Muscle layer of duodenum (tissue), 2 donors: Measurements from ENCODE around the gene PCDHGA9.
"Not testable (repeated sequence)": the region's sequence is repeated elsewhere in the genome, so short reads cannot be mapped to it uniquely, and the experiment has no call there.

ENCODE experiments used
- H3K27ac ChIP-seq: one replicate; pipeline ENCODE4 v1.7.0; 2013; ENCODE audit warnings: mild to moderate bottlenecking, low read length
- H3K27me3 ChIP-seq: one replicate; pipeline ENCODE4 v1.7.0; 2013; ENCODE audit warnings: low read depth, mild to moderate bottlenecking, control low read depth, low read length
- H3K36me3 ChIP-seq, 2 donors: one replicate each; pipeline ENCODE4 v1.7.0; 2013; ENCODE audit warnings: low read length in 2 of 2, control low read depth in 1 of 2, mild to moderate bottlenecking in 1 of 2; ENCODE audit not compliant: insufficient read depth in 2 of 2, control insufficient read depth in 1 of 2
- H3K4me1 ChIP-seq, 2 donors: one replicate each; pipeline ENCODE4 v1.7.0; 2013; ENCODE audit warnings: low read length in 2 of 2, mild to moderate bottlenecking in 2 of 2, control low read depth in 1 of 2, moderate library complexity in 1 of 2; ENCODE audit not compliant: insufficient read depth in 2 of 2, control insufficient read depth in 1 of 2
- H3K4me3 ChIP-seq, 2 donors: one replicate each; pipeline ENCODE4 v1.7.0; 2013; ENCODE audit warnings: low read length in 2 of 2, low read depth in 1 of 2, mild to moderate bottlenecking in 1 of 2
- H3K9me3 ChIP-seq, 2 donors: one replicate each; pipeline ENCODE4 v1.7.0; 2013; ENCODE audit warnings: low read length in 2 of 2, control low read depth in 1 of 2, mild to moderate bottlenecking in 1 of 2; ENCODE audit not compliant: control insufficient read depth in 1 of 2
- donor health status: healthy.

The PCDHGA9 gene

DNA sequence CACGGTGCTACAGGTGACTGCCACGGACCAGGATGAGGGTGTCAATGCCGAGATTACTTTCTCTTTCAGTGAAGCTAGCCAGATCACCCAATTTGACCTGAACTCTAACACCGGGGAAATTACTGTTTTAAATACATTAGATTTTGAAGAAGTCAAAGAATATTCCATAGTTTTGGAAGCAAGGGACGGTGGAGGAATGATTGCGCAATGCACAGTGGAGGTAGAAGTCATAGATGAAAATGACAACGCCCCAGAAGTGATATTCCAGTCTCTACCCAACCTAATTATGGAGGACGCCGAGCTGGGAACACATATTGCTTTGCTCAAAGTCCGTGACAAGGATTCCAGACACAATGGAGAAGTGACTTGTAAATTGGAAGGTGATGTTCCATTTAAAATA, 13.9 kb upstream of the PCDHGA9 start:
- Histone ChIP-seq H3K27me3 (no peaks in the 10 kb centered on the region), H3K9me3 (peaks cover 72 to 94% of the 10 kb centered on the region in 2 donors), H3K36me3 (peaks cover 0 to 7% of the 10 kb centered on the region in 2 donors), H3K4me3 (peak overlapping the region; percentile 38 to 73), H3K27ac (no peak overlapping the region), H3K4me1 (no peaks in the 10 kb centered on the region)

DNA sequence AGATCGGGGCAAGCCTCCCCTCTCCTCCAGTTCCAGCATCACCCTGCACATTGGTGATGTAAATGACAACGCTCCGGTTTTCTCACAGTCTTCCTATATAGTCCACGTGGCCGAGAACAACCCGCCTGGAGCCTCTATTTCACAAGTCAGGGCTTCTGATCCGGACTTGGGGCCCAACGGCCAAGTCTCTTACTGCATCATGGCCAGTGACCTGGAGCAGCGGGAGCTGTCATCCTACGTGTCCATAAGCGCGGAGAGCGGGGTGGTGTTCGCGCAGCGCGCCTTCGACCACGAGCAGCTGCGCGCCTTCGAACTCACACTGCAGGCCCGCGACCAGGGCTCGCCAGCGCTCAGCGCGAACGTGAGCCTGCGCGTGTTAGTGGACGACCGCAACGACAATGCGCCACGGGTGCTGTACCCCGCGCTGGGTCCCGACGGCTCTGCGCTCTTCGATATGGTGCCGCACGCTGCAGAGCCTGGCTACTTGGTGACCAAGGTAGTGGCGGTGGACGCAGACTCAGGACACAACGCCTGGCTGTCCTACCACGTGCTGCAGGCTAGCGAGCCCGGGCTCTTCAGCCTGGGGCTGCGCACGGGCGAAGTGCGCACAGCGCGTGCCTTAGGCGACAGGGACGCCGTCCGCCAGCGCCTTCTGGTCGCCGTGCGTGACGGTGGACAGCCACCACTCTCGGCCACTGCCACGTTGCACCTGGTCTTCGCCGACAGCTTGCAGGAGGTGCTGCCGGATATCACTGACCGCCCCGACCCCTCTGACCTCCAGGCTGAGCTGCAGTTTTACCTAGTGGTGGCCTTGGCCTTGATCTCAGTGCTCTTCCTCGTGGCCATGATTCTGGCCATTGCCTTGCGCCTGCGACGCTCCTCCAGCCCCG, 13.2 kb upstream of the PCDHGA9 start:
- Histone ChIP-seq H3K27ac (no peak overlapping the region), H3K36me3 (peaks cover 0 to 7% of the 10 kb centered on the region in 2 donors), H3K4me3 (peak overlapping the region in 1 of 2 donors; percentile 73), H3K9me3 (peaks cover 75 to 95% of the 10 kb centered on the region in 2 donors), H3K4me1 (no peaks in the 10 kb centered on the region), H3K27me3 (no peaks in the 10 kb centered on the region)

GRCh38 chr5:141392429-141393198, 10.0 kb upstream of the PCDHGA9 start, which contains the start of gene PCDHGA8:
Gene PCDHGA8 (plus strand): TSS chr5:141392633. CDS start chr5:141392814, 181 bp downstream.
- Histone ChIP-seq H3K9me3 (peaks cover 59 to 82% of the 10 kb centered on the region in 2 donors), H3K4me3 (peak within 1 kb of the TSS in 1 of 2 donors; percentile 73)

DNA sequence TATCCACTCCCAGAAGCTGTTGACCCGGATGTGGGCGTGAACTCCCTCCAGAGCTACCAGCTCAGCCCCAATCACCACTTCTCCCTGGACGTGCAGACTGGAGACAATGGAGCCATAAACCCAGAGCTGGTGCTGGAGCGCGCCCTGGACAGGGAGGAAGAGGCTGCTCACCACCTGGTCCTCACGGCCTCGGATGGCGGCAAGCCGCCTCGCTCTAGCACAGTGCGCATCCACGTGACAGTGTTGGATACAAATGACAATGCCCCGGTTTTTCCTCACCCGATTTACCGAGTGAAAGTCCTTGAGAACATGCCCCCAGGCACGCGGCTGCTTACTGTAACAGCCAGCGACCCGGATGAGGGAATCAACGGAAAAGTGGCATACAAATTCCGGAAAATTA, 9.3 kb upstream of the PCDHGA9 start:
- no peaks in the 10 kb centered on the region for H3K4me1 ChIP-seq
- no peaks in the 10 kb centered on the region for H3K27me3 ChIP-seq
- H3K27ac ChIP-seq: no peak overlapping the region
- peaks cover 0 to 4% of the 10 kb centered on the region in 2 donors for H3K36me3 ChIP-seq
- peaks cover 57 to 82% of the 10 kb centered on the region in 2 donors for H3K9me3 ChIP-seq
- peak overlapping the region in 1 of 2 donors; percentile 73 for H3K4me3 ChIP-seq

More at GRCh38 chr5:141392429-141393198, 10.0 kb upstream of the PCDHGA9 start, which contains the start of gene PCDHGA8:
- H3K4me1 ChIP-seq: no peaks in the 10 kb centered on the region
- no peaks in the 10 kb centered on the region for H3K27me3 ChIP-seq
- H3K27ac ChIP-seq: no peak within 1 kb of the TSS
- H3K36me3 ChIP-seq: peaks cover 0 to 4% of the 10 kb centered on the region in 2 donors

DNA sequence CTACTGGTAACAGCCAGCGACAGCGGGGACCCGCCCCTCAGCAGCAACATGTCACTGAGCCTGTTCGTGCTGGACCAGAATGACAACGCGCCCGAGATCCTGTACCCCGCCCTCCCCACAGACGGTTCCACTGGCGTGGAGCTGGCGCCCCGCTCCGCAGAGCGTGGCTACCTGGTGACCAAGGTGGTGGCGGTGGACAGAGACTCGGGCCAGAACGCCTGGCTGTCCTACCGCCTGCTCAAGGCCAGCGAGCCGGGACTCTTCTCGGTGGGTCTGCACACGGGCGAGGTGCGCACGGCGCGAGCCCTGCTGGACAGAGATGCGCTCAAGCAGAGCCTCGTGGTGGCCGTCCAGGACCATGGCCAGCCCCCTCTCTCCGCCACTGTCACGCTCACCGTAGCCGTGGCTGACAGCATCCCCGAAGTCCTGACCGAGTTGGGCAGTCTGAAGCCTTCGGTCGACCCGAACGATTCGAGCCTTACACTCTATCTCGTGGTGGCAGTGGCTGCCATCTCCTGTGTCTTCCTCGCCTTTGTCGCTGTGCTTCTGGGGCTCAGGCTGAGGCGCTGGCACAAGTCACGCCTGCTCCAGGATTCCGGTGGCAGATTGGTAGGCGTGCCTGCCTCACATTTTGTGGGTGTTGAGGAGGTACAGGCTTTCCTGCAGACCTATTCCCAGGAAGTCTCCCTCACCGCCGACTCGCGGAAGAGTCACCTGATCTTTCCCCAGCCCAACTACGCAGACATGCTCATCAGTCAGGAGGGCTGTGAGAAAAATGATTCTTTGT, 8.0 kb upstream of the PCDHGA9 start:
- not testable (repeated sequence) for H3K36me3 ChIP-seq, H3K4me1 ChIP-seq, H3K27me3 ChIP-seq, H3K27ac ChIP-seq
- Histone ChIP-seq H3K4me3 (peak overlapping the region in 1 of 2 donors; percentile 73), H3K9me3 (peaks cover 60 to 82% of the 10 kb centered on the region in 2 donors)

DNA sequence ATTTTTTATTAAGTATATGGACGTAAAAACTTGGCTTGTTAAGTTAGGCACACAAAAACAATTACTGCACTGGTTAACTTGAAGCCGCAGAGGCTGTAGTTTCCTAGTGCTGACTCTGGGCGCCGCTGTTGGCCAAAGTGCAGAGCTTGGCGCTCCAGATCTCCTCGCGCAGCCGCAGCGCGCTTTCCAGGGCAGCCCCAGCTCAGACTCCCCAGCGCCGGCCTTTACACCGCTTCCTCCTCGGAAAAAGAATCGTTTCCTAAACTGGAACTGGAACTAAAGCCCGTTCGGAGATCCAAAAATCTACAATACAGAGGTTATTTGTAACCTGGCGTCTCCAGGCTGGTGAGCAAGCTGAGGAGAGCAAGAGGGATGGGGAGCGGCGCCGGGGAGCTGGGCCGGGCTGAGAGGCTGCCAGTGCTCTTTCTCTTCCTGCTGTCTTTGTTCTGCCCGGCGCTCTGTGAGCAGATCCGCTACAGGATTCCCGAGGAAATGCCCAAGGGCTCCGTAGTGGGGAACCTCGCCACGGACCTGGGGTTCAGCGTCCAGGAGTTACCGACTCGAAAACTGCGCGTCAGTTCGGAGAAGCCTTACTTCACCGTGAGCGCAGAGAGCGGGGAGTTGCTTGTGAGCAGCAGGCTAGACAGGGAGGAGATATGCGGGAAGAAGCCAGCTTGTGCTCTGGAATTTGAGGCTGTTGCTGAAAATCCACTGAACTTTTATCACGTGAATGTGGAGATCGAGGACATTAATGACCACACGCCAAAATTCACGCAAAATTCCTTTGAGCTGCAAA, 4.6 kb upstream of the PCDHGA9 start, which contains the start of gene PCDHGB5:
Gene PCDHGB5 (plus strand): TSS at position 192 of the 796 bp plus-strand sequence. CDS start 181 bp downstream, at position 373.
- H3K4me1 ChIP-seq, H3K36me3 ChIP-seq, H3K27me3 ChIP-seq, H3K27ac ChIP-seq: not testable (repeated sequence)
- H3K9me3 ChIP-seq: peaks cover 47 to 77% of the 10 kb centered on the region in 2 donors
- H3K4me3 ChIP-seq: peak within 1 kb of the TSS; percentile 33 to 54

- no peak overlapping the region for H3K27ac ChIP-seq
- no peaks in the 10 kb centered on the region for H3K27me3 ChIP-seq
- peaks cover 0 to 4% of the 10 kb centered on the region in 2 donors for H3K36me3 ChIP-seq
- peaks cover 0 to 4% of the 10 kb centered on the region in 2 donors for H3K4me1 ChIP-seq
- peaks cover 46 to 77% of the 10 kb centered on the region in 2 donors for H3K9me3 ChIP-seq
- peak overlapping the region; percentile 33 to 54 for H3K4me3 ChIP-seq
These were observed 4.0 kb upstream of the PCDHGA9 start for GRCh38 chr5:141398608-141399007.

GRCh38 chr5:141399555-141400258, 2.9 kb upstream of the PCDHGA9 start:
- Histone ChIP-seq H3K27me3 (no peaks in the 10 kb centered on the region), H3K9me3 (peaks cover 51 to 77% of the 10 kb centered on the region in 2 donors), H3K4me1 (peaks cover 0 to 4% of the 10 kb centered on the region in 2 donors), H3K27ac (no peak overlapping the region), H3K36me3 (peaks cover 0 to 8% of the 10 kb centered on the region in 2 donors), H3K4me3 (peak overlapping the region in 1 of 2 donors; percentile 54)

DNA sequence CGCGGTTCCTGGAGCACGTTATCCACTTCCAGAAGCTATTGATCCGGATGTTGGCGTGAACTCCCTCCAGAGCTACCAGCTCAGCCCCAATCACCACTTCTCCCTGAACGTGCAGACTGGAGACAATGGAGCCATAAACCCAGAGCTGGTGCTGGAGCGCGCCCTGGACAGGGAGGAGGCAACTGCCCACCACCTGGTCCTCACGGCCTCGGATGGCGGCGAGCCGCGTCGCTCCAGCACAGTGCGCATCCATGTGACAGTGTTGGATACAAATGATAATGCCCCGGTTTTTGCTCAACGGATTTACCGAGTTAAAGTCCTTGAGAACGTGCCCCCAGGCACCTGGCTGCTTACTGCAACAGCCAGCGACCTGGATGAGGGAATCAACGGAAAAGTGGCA, 809 bp downstream of the PCDHGA9 start:
- Histone ChIP-seq H3K27me3 (no peaks in the 10 kb centered on the region), H3K9me3 (peaks cover 55 to 79% of the 10 kb centered on the region in 2 donors), H3K4me3 (peak overlapping the region; percentile 5 to 68), H3K36me3 (peaks cover 0 to 10% of the 10 kb centered on the region in 2 donors), H3K27ac (no peak overlapping the region), H3K4me1 (peaks cover 0 to 4% of the 10 kb centered on the region in 2 donors)
